HuH-7 (cell line): ENCODE results near the gene STOX2.
"Not testable (repeated sequence)": the region's sequence is repeated elsewhere in the genome, so short reads cannot be mapped to it uniquely, and the experiment has no call there.

Experiments
- DNase-seq: peaks from one replicate; pipeline ENCODE4 v3.0.0; 2011; ENCODE audit warnings: low spot score

The STOX2 gene

GRCh38 chr4:183936574-183937345 is 31.7 kb downstream of the STOX2 start:
- DNase-seq, result no peak

- no peak for DNase-seq
Measured at GRCh38 chr4:183940864-183941263, 35.8 kb downstream of the STOX2 start.

GRCh38 chr4:183941964-183942363 is 36.9 kb downstream of the STOX2 start:
- DNase-seq, result no peak

GRCh38 chr4:183945741-183946140 is 40.6 kb downstream of the STOX2 start:
- no peak for DNase-seq

GRCh38 chr4:183950536-183950935 is 45.4 kb downstream of the STOX2 start:
- no peak for DNase-seq

- not testable (repeated sequence) for DNase-seq
Measured at GRCh38 chr4:183952652-183953051, 47.5 kb downstream of the STOX2 start.

GRCh38 chr4:183959319-183960045 is 54.4 kb downstream of the STOX2 start:
- DNase-seq, result no peak

GRCh38 chr4:183960046-183960420 is 54.9 kb downstream of the STOX2 start:
- no peak for DNase-seq

GRCh38 chr4:183960962-183961541 is 55.9 kb downstream of the STOX2 start:
- no peak for DNase-seq

GRCh38 chr4:183961795-183962194 is 56.7 kb downstream of the STOX2 start:
- DNase-seq, result no peak

GRCh38 chr4:183962419-183962818 is 57.3 kb downstream of the STOX2 start:
- no peak for DNase-seq

GRCh38 chr4:183966371-183966770 is 61.3 kb downstream of the STOX2 start:
- no peak for DNase-seq

GRCh38 chr4:183967266-183967665 is 62.2 kb downstream of the STOX2 start:
- no peak for DNase-seq

- no peak for DNase-seq
Measured at GRCh38 chr4:183968502-183968901, 63.4 kb downstream of the STOX2 start.

- no peak for DNase-seq
Measured at GRCh38 chr4:183968931-183969330, 63.8 kb downstream of the STOX2 start.

GRCh38 chr4:183969596-183969995 is 64.5 kb downstream of the STOX2 start:
- no peak for DNase-seq

GRCh38 chr4:183971929-183972490 is 66.9 kb downstream of the STOX2 start:
- DNase-seq, result no peak

- DNase-seq, result no peak
Measured at GRCh38 chr4:183977707-183978106, 72.6 kb downstream of the STOX2 start.

GRCh38 chr4:183984566-183984965 is 79.5 kb downstream of the STOX2 start:
- no peak for DNase-seq

- no peak for DNase-seq
Measured at GRCh38 chr4:183985786-183986185, 80.7 kb downstream of the STOX2 start.

- DNase-seq, result no peak
Measured at GRCh38 chr4:183986291-183986970, 81.3 kb downstream of the STOX2 start.
